ENCODE results near the gene SEMA5B.

SEMA5B gene, protein sequence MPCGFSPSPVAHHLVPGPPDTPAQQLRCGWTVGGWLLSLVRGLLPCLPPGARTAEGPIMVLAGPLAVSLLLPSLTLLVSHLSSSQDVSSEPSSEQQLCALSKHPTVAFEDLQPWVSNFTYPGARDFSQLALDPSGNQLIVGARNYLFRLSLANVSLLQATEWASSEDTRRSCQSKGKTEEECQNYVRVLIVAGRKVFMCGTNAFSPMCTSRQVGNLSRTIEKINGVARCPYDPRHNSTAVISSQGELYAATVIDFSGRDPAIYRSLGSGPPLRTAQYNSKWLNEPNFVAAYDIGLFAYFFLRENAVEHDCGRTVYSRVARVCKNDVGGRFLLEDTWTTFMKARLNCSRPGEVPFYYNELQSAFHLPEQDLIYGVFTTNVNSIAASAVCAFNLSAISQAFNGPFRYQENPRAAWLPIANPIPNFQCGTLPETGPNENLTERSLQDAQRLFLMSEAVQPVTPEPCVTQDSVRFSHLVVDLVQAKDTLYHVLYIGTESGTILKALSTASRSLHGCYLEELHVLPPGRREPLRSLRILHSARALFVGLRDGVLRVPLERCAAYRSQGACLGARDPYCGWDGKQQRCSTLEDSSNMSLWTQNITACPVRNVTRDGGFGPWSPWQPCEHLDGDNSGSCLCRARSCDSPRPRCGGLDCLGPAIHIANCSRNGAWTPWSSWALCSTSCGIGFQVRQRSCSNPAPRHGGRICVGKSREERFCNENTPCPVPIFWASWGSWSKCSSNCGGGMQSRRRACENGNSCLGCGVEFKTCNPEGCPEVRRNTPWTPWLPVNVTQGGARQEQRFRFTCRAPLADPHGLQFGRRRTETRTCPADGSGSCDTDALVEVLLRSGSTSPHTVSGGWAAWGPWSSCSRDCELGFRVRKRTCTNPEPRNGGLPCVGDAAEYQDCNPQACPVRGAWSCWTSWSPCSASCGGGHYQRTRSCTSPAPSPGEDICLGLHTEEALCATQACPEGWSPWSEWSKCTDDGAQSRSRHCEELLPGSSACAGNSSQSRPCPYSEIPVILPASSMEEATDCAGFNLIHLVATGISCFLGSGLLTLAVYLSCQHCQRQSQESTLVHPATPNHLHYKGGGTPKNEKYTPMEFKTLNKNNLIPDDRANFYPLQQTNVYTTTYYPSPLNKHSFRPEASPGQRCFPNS

DNA sequence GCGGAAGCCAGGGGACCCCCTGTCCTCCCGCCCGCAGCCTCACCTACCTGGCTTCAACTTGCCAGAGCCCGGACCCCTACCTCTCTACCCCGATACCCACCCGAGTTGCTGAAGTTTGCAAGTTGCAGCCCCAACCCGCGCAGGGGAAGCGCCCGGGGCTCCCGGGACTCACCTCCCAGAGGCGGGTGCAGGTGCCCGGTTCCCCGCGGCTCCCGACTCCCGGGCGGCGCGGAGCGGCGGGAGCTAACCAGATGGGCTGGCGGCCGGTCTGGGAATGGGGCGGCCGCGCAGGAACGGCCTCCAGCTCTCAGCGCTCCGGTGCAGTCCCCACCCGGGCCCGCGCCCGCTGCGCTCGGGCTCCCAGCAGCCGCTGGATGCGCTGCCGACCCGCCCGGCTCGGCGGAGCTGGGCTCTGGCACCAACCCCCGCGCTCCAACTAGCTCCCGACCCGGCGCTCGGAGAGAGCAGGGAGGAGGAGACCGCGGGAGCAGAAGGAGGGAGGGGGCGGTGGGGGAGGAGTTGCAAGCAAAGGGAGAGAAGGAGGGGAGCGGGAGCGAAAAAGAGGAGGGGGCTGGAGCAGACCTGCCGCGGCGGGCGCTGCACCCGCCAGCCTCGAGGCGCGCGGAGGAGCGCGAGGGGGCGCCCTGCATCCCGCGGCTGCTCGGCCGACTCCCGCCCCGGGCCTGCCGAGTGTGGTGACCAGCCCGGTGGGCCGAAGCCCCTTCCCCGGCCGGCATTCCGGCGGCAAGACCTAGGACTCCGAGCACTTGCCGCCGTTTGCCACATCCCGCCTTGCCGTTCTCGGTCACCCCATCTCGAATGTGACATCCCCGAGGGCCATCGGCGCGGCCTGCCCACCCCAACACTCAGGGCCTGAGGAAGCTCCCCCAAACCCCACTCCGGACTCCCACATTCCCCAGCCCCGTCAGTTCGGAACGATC, at the start of gene SEMA5B:
TSS of gene SEMA5B (minus strand) at position 472 of the 941 bp plus-strand sequence. CDS start 66,500 bp downstream, outside the sequence.
- DNase-seq (ENCODE audit: low spot score), result peak; percentile 73

GRCh38 chr3:123076496-123077418, 49.2 kb upstream of the SEMA5B start:
- DNase-seq (ENCODE audit: low spot score), result no peak

GRCh38 chr3:123076112-123076495, 48.5 kb upstream of the SEMA5B start:
- no peak for DNase-seq (ENCODE audit: low spot score)

DNA sequence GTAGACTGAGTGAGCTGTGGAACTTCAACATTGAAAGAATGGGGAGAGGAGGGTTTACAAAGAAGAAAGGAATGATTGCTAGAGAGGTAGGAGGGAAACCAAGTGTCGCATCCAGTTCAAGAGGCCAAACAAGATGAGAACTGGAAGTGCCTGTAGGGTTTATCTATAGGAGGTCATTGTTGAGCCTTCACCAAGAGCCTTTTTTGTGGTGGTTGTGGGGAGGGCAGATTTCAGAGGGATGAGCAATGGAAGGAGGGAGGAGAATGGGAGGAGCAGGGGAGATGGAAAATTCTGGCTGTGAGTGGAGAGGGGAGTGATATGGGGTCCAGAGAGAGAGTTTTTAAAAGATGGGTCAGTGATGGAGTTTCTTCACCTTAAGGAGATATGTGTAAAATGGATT, 47.8 kb upstream of the SEMA5B start:
- DNase-seq (ENCODE audit: low spot score), result no peak

GRCh38 chr3:123072564-123072963, 45.0 kb upstream of the SEMA5B start:
- DNase-seq (ENCODE audit: low spot score), result no peak

- no peak for DNase-seq (ENCODE audit: low spot score)
These were observed 44.6 kb upstream of the SEMA5B start for GRCh38 chr3:123072152-123072551.

GRCh38 chr3:123071581-123071980, 44.0 kb upstream of the SEMA5B start:
- DNase-seq (ENCODE audit: low spot score), result no peak

- no peak for DNase-seq (ENCODE audit: low spot score)
These were observed 43.6 kb upstream of the SEMA5B start for GRCh38 chr3:123071146-123071545.

- DNase-seq (ENCODE audit: low spot score), result no peak
These were observed 42.9 kb upstream of the SEMA5B start for GRCh38 chr3:123070510-123070909.

DNA sequence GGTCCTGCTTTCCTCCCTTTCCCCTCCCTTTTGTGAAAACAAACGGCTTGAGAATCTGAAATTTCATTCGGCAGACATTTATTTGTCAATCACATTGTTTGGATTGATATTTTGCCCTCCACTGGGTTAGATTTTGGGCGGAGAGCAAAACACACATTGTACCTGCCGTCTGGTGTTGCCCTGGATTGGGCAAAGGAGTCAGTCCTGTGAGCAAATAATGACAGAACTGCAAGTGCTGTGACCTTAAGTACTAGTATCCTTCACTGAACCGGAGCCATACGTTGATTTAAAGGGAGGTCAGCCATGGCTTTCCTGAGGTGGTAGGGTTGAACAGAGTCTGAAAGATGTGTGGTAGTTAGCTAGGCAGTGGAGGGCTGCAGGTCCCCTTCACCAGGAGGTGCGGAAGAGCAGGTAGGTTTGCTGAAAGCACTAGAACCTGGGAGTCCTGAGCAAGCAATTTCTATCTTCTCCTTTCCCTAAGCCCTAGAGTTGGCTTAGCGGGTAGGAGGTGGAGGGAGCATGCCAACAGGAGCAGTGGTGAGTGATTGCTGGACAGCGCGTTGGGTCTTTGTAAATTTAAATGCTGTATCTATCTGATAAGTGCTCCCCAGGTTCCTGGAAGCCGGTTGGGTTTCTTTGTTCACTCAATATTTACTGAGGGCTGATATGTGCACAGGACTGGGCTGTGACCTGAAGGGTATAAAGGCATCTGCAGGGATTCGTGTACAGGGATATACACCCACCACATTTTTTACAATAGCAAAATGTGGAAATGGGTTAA, 41.2 kb upstream of the SEMA5B start:
- peak; percentile 44 for DNase-seq (ENCODE audit: low spot score)

- peak; percentile 62 for DNase-seq (ENCODE audit: low spot score)
These were observed 40.4 kb upstream of the SEMA5B start for GRCh38 chr3:123067689-123068600.

- peak; percentile 94 for DNase-seq (ENCODE audit: low spot score)
These were observed 39.5 kb upstream of the SEMA5B start, which contains the start of gene PDIA5 for GRCh38 chr3:123066896-123067688. Gene PDIA5, plus strand, starts transcription at chr3:123067025. Its CDS starts 140 bp downstream, at chr3:123067165.

DNA sequence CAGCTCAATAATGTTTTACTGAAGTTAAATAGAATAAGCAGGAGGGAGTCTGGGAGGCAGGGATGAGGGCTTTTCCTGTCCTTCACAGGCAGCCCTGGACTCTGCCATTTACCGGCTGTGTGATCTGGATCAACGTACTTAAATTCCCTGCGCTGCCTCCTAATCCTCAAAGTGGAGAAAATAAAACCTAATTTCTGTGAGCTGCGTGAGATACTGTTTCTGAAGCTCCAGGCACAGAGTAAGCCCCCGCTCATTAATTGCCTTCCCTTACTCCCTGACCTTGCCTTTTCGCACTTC, 39.0 kb upstream of the SEMA5B start:
- DNase-seq (ENCODE audit: low spot score), result no peak

- DNase-seq (ENCODE audit: low spot score), result no peak
These were observed 37.4 kb upstream of the SEMA5B start for GRCh38 chr3:123064914-123065313.

DNA sequence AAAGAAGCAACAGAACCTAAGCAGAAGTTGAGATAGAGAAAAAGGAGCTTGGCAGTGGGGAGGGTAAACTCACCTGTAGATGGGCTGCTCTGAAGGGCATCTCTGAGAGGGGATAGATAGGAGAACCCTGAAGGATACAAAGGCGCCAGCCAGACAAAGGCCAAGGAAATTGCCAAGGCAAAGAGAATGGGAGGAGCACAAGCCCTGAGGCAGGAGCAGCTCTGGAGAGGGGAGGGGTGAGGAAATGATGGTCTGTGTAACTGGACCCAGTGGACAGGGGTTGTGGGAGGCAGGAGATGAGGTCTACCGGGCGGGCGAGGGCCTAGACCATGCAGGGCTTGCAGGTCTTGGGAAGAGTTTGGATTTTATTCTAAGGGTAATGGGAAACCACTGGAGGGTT, 36.9 kb upstream of the SEMA5B start:
- no peak for DNase-seq (ENCODE audit: low spot score)

DNA sequence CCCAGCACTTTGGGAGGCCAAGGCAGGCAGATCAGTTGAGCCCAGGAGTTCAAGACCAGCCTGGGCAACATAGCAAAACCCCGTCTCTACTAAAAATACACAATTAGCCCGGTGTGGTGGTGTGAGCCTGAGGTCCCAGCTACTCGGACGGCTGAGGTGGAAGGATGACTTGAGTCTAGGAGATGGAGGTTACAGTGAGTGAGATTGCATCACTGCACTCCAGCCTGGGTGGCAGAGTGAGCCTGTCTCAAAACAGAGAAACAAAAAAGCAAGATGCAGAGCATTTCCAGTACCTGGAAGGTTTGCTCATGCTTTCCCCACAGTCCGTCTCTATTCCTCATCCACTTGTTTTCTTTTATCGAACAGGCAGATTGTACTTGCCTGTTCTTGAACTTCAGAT, 35.5 kb upstream of the SEMA5B start:
- DNase-seq (ENCODE audit: low spot score), result no peak

GRCh38 chr3:123061856-123062255, 34.3 kb upstream of the SEMA5B start:
- no peak for DNase-seq (ENCODE audit: low spot score)

GRCh38 chr3:123060054-123060453, 32.5 kb upstream of the SEMA5B start:
- no peak for DNase-seq (ENCODE audit: low spot score)

Measured in HuH-7.5 (cell line).